MCF 10A (cell line): ENCODE data around the gene IFNLR1. TPM values are rescaled to one million over a fixed set of nuclear protein-coding genes. Genes with fewer than 3 reads are reported as not detected.

ENCODE experiments used
- BruUV-seq: library from RNA; stranded (reverse); fragments of 400-500 nt; replicated peaks from 2 replicates; lab custom pipeline; 2021; lab: Mats Ljungman, UMichigan
- CTCF ChIA-PET: fragments of 300-600 bp; sonication (Branson Sonifier 250); formaldehyde crosslinking; extraction: SDS; loops from one replicate; lab custom pipeline; 2021; ENCODE audit warnings: antibody characterized with exemption, inconsistent platforms; lab: Yijun Ruan, JAX
- POLR2A ChIA-PET: fragments of 300-600, 350-650 bp; sonication (Branson Sonifier 250); formaldehyde crosslinking; extraction: SDS; loops from one replicate; lab custom pipeline; 2020; ENCODE audit warnings: antibody characterized with exemption, inconsistent platforms; lab: Yijun Ruan, JAX
- DNase-seq: peaks from one replicate; pipeline ENCODE4 v3.0.0-alpha.2; 2018; ENCODE audit not compliant: unreplicated experiment
- H3K27ac Mint-ChIP-seq: one replicate; pipeline ENCODE4 v1.8.0; 2022; ENCODE audit warnings: mild to moderate bottlenecking, low read depth, mixed read lengths; ENCODE audit not compliant: unreplicated experiment
- H3K27me3 Mint-ChIP-seq: one replicate; pipeline ENCODE4 v1.8.0; 2022; ENCODE audit warnings: mixed read lengths; ENCODE audit not compliant: insufficient read depth, unreplicated experiment
- H3K36me3 Mint-ChIP-seq: one replicate; pipeline ENCODE4 v1.8.0; 2022; ENCODE audit warnings: mild to moderate bottlenecking, moderate library complexity, mixed read lengths; ENCODE audit not compliant: insufficient read depth, unreplicated experiment
- H3K4me1 Mint-ChIP-seq: one replicate; pipeline ENCODE4 v1.8.0; 2022; ENCODE audit warnings: mixed read lengths; ENCODE audit not compliant: insufficient read depth, unreplicated experiment
- H3K4me3 Mint-ChIP-seq: one replicate; pipeline ENCODE4 v1.8.0; 2022; ENCODE audit warnings: mild to moderate bottlenecking, moderate library complexity, mixed read lengths; ENCODE audit not compliant: unreplicated experiment
- H3K9me3 Mint-ChIP-seq: one replicate; pipeline ENCODE4 v1.8.0; 2022; ENCODE audit warnings: mixed read lengths; ENCODE audit not compliant: unreplicated experiment
- CTCF ChIP-seq: fragments of 200-600 bp; IDR thresholded peaks from one replicate; pipeline ENCODE4 v1.8.0; 2022; ENCODE audit warnings: antibody characterized with exemption, mild to moderate bottlenecking; ENCODE audit not compliant: unreplicated experiment
- intact Hi-C: fragments of 100-400 bp; cut with micrococcal nuclease; formaldehyde crosslinking; loops from 2 replicates; pipeline ENCODE4 v1.14.1; 2022
- total RNA-seq: library from RNA; stranded (reverse); gene quantifications from 2 replicates; pipeline ENCODE4 v1.2.3, GENCODE V29; 2022

The IFNLR1 gene
- total RNA-seq, 1 experiment from 2014 or later = 0.19 TPM

DNA sequence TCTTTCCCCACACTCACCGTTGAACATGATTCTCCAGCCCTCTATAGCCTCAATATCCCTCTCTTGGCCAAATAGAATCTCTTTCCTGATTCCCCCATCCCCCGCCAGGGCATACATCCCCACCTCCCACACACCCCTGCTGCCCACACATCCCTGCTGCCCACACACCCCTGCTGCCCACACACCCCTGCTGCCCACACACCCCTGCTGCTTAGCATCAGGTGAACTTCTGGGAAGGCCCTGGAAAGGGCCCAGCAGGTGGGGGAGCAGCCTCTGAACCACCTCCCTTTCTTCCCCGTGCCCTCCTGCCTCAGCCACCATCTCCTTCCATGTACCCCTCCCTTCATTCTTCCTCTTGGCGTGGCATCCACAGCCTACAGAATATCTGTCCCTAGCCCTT lies 15.9 kb upstream of the IFNLR1 start:
- POLR2A ChIA-PET = interaction anchor here (0.9 to 3.1 kb wide), 23 partner anchors 34 to 216 kb away, joined by 3 to 43 read pairs (median 7); partner anchors contain the start of genes GRHL3 and NIPAL3
- no peak for DNase-seq
- peak overlapping the region; percentile 71 for H3K27ac Mint-ChIP-seq
- H3K4me1 Mint-ChIP-seq = peaks cover 21% of the 10 kb centered on the region
- intact Hi-C loops = loop anchor here (1.0 to 10.0 kb wide), 5 partner anchors 53 to 322 kb away; no protein-coding TSS in a partner anchor
- H3K9me3 Mint-ChIP-seq = no peaks in the 10 kb centered on the region
- TF ChIP-seq CTCF = no peak
- BruUV-seq = no TSS peak
- H3K4me3 Mint-ChIP-seq = no peak overlapping the region
- CTCF ChIA-PET = interaction anchor here (0.6 to 6.2 kb wide), 25 partner anchors 12 to 325 kb away, joined by 3 to 365 read pairs (median 4); partner anchors contain the start of genes GRHL3 and STPG1
- H3K36me3 Mint-ChIP-seq = peaks cover 5% of the 10 kb centered on the region
- no peaks in the 10 kb centered on the region for H3K27me3 Mint-ChIP-seq

GRCh38 chr1:24202556-24202955 lies 15.5 kb upstream of the IFNLR1 start:
- DNase-seq = no peak
- H3K4me1 Mint-ChIP-seq = peaks cover 21% of the 10 kb centered on the region
- ChIA-PET POLR2A (interaction anchor here (0.7 to 5.8 kb wide), 20 partner anchors 35 to 216 kb away, joined by 3 to 155 read pairs (median 10); partner anchors contain the start of genes GRHL3 and NIPAL3), CTCF (interaction anchor here (0.6 to 6.4 kb wide), 48 partner anchors 12 to 432 kb away, joined by 3 to 365 read pairs (median 5); partner anchors contain the start of genes GRHL3, IL22RA1 and STPG1)
- peaks cover 5% of the 10 kb centered on the region for H3K36me3 Mint-ChIP-seq
- BruUV-seq = no TSS peak
- H3K9me3 Mint-ChIP-seq = no peaks in the 10 kb centered on the region
- no peaks in the 10 kb centered on the region for H3K27me3 Mint-ChIP-seq
- intact Hi-C loops = loop anchor here (1.0 to 10.0 kb wide), 4 partner anchors 92 to 322 kb away; no protein-coding TSS in a partner anchor
- TF ChIP-seq CTCF = no peak
- no peak overlapping the region for H3K27ac Mint-ChIP-seq
- no peak overlapping the region for H3K4me3 Mint-ChIP-seq

DNA sequence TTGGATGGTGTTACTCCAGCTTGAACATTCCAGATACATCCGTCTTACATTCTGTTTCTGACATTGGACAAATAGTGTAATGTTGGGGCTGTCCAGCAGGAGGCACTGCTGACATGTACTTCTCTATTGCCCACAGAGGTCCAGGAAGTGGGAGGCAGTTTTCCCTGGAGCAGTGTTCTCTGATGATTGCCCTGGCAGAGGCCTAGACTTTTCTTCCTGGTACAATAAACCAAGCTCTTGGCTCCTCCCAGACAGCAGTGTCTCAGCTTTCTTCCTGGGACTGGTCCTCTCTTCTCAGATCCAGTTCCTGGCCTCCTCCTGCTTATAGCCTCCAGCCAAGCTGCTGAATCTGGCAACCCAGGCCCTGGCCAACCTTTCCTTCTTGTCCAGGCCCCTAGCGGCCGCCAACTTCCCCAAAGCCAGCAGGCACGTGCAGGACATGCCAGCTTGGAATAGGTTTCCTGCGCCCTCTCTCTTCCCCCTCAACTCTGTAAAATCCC lies 14.9 kb upstream of the IFNLR1 start:
- POLR2A ChIA-PET = interaction anchor here (0.6 to 5.8 kb wide), 25 partner anchors 9 to 377 kb away, joined by 3 to 155 read pairs (median 7); partner anchors contain the start of genes GRHL3, HMGCL and NIPAL3
- Mint-ChIP-seq H3K9me3 (no peaks in the 10 kb centered on the region), H3K27ac (no peak overlapping the region), H3K4me3 (no peak overlapping the region), H3K27me3 (no peaks in the 10 kb centered on the region), H3K36me3 (peaks cover 5% of the 10 kb centered on the region), H3K4me1 (peaks cover 21% of the 10 kb centered on the region)
- intact Hi-C loops = loop anchor here (1.0 to 10.0 kb wide), 4 partner anchors 92 to 323 kb away; no protein-coding TSS in a partner anchor
- CTCF ChIA-PET = interaction anchor here (0.6 to 6.4 kb wide), 63 partner anchors 9 to 627 kb away, joined by 3 to 365 read pairs (median 4); partner anchors contain the start of genes GRHL3, IL22RA1, NIPAL3 and STPG1
- TF ChIP-seq CTCF = peak; percentile 89
- no TSS peak for BruUV-seq
- peak; percentile 98 for DNase-seq

- DNase-seq = peak; percentile 71
- BruUV-seq = no TSS peak
- Mint-ChIP-seq H3K36me3 (peaks cover 5% of the 10 kb centered on the region), H3K9me3 (no peaks in the 10 kb centered on the region), H3K4me3 (no peak overlapping the region), H3K27ac (no peak overlapping the region), H3K4me1 (peaks cover 21% of the 10 kb centered on the region), H3K27me3 (no peaks in the 10 kb centered on the region)
- ChIA-PET CTCF (interaction anchor here (0.6 to 6.4 kb wide), 71 partner anchors 9 to 881 kb away, joined by 3 to 365 read pairs (median 4); partner anchors contain the start of genes GRHL3, IFNLR1, NIPAL3 and STPG1), POLR2A (interaction anchor here (0.6 to 5.8 kb wide), 10 partner anchors 35 to 398 kb away, joined by 3 to 155 read pairs (median 3); partner anchors contain the start of genes NIPAL3 and STPG1)
- intact Hi-C loops = loop anchor here (1.0 to 2.0 kb wide), 3 partner anchors 49 to 388 kb away; no protein-coding TSS in a partner anchor
- peak; percentile 91 for TF ChIP-seq CTCF
Observed at GRCh38 chr1:24199291-24199900, 12.3 kb upstream of the IFNLR1 start.
